ENCODE results near the gene CCDC183. TPM values are rescaled to one million over a fixed set of nuclear protein-coding genes. Genes with fewer than 3 reads are reported as not detected.

Gene CCDC183
- total RNA-seq, 1 experiment from 2014 or later = 4.2 TPM

- DNase-seq = no peak
- POLR2A ChIA-PET = interaction anchor here (0.6 kb wide), 1 partner anchor 31 kb away, joined by 3 read pairs; no protein-coding TSS in a partner anchor
- no peak for TF ChIP-seq CTCF (IDR thresholded peaks at IDR 0.05; ENCODE audit: insufficient read depth in 1 of 2, low read depth in 1 of 2, low read length in 1 of 2, severe bottlenecking in 1 of 2, unreplicated experiment in 1 of 2)
- no peaks in the 10 kb centered on the region for H3K9me3 ChIP-seq
- H3K36me3 Mint-ChIP-seq (ENCODE audit: insufficient read depth, unreplicated experiment) = peaks cover 71% of the 10 kb centered on the region
- H3K4me3 ChIP-seq (ENCODE audit: low read depth, low read length) = no peak overlapping the region
- CTCF ChIA-PET = no interaction called here
- BruUV-seq (replicated peaks) = no TSS peak
- no peaks in the 10 kb centered on the region for H3K4me1 Mint-ChIP-seq (ENCODE audit: low read depth, unreplicated experiment)
- peak overlapping the region; percentile 87 for H3K27ac Mint-ChIP-seq (ENCODE audit: unreplicated experiment)
- H3K4me1 ChIP-seq = peaks cover 8% of the 10 kb centered on the region; the same call in 1 of the 2 replicates
- H3K9me3 Mint-ChIP-seq (ENCODE audit: unreplicated experiment) = no peaks in the 10 kb centered on the region
- H3K27me3 Mint-ChIP-seq (ENCODE audit: insufficient read depth, unreplicated experiment) = no peaks in the 10 kb centered on the region
- peak overlapping the region; percentile 45 for H3K4me3 Mint-ChIP-seq (ENCODE audit: unreplicated experiment)
- H3K27me3 ChIP-seq (replicated peaks; ENCODE audit: control insufficient read depth, insufficient read depth, low read length) = no peaks in the 10 kb centered on the region
- intact Hi-C loops (cut with micrococcal nuclease; ENCODE audit: unreplicated experiment) = no loop called here
- H3K36me3 ChIP-seq (ENCODE audit: control insufficient read depth, insufficient read depth, low read length) = peaks cover 1% of the 10 kb centered on the region; the same call in 1 of the 2 replicates
Observed at GRCh38 chr9:136850866-136851775, 55.0 kb downstream of the CCDC183 start.

GRCh38 chr9:136851941-136852663, 56.0 kb downstream of the CCDC183 start, which contains the start of gene MAMDC4:
TSS of gene MAMDC4 (plus strand) at chr9:136852346. CDS start at chr9:136852417, 71 bp downstream.
- H3K27me3 ChIP-seq (replicated peaks; ENCODE audit: control insufficient read depth, insufficient read depth, low read length) = no peaks in the 10 kb centered on the region
- no peak for DNase-seq
- no TSS peak for BruUV-seq (replicated peaks)
- H3K27me3 Mint-ChIP-seq (ENCODE audit: insufficient read depth, unreplicated experiment) = no peaks in the 10 kb centered on the region
- peaks cover 1% of the 10 kb centered on the region; the same call in 1 of the 2 replicates for H3K36me3 ChIP-seq (ENCODE audit: control insufficient read depth, insufficient read depth, low read length)
- TF ChIP-seq CTCF (IDR thresholded peaks at IDR 0.05; ENCODE audit: insufficient read depth in 1 of 2, low read depth in 1 of 2, low read length in 1 of 2, severe bottlenecking in 1 of 2, unreplicated experiment in 1 of 2) = no peak
- H3K9me3 Mint-ChIP-seq (ENCODE audit: unreplicated experiment) = no peaks in the 10 kb centered on the region
- intact Hi-C loops (cut with micrococcal nuclease; ENCODE audit: unreplicated experiment) = no loop called here
- peaks cover 8% of the 10 kb centered on the region; the same call in 1 of the 2 replicates for H3K4me1 ChIP-seq
- H3K4me3 Mint-ChIP-seq (ENCODE audit: unreplicated experiment) = peak within 1 kb of the TSS; percentile 45
- no peaks in the 10 kb centered on the region for H3K9me3 ChIP-seq
- CTCF ChIA-PET = no interaction called here
- H3K36me3 Mint-ChIP-seq (ENCODE audit: insufficient read depth, unreplicated experiment) = peaks cover 76% of the 10 kb centered on the region
- H3K27ac Mint-ChIP-seq (ENCODE audit: unreplicated experiment) = peak within 1 kb of the TSS; percentile 87
- POLR2A ChIA-PET = interaction anchor here (0.6 kb wide), 1 partner anchor 30 kb away, joined by 3 read pairs; no protein-coding TSS in a partner anchor
- H3K4me1 Mint-ChIP-seq (ENCODE audit: low read depth, unreplicated experiment) = no peaks in the 10 kb centered on the region
- H3K4me3 ChIP-seq (ENCODE audit: low read depth, low read length) = no peak within 1 kb of the TSS

Data from Caco-2 (cell line).